Karpas-422 (cell line): ENCODE measurements around the gene SULT1E1. TPM values are rescaled to one million over a fixed set of nuclear protein-coding genes. Genes with fewer than 3 reads are reported as not detected.

ENCODE experiments used
- DNase-seq: peaks from one replicate; pipeline ENCODE4 v3.0.0-alpha.2; 2015
- H2AFZ ChIP-seq: fragments of 200-600 bp; sonication (generic); 2 replicates; pipeline ENCODE4 v1.6.1; 2014; ENCODE audit warnings: antibody characterized with exemption, low read length, mixed read lengths
- H3K27ac ChIP-seq: fragments of 200-600 bp; sonication (generic); 2 replicates; pipeline ENCODE4 v1.5.1; 2014; ENCODE audit warnings: mild to moderate bottlenecking, low read length, moderate library complexity
- H3K27me3 ChIP-seq: fragments of 200-600 bp; sonication (generic); 2 replicates; pipeline ENCODE4 v1.6.1; 2014; ENCODE audit warnings: low read length, mixed read lengths
- H3K36me3 ChIP-seq: fragments of 200-600 bp; sonication (generic); 2 replicates; pipeline ENCODE4 v1.6.1; 2014; ENCODE audit warnings: low read length, mixed read lengths; ENCODE audit not compliant: insufficient read depth
- H3K4me1 ChIP-seq: fragments of 200-600 bp; sonication (generic); 2 replicates; pipeline ENCODE4 v1.6.1; 2014; ENCODE audit warnings: mild to moderate bottlenecking, low read length, mixed read lengths
- H3K4me2 ChIP-seq: fragments of 200-600 bp; sonication (generic); 2 replicates; pipeline ENCODE4 v1.6.1; 2014; ENCODE audit warnings: low read length, low read depth, mild to moderate bottlenecking; ENCODE audit not compliant: poor library complexity, severe bottlenecking
- H3K4me3 ChIP-seq: fragments of 200-600 bp; sonication (generic); 2 replicates; pipeline ENCODE4 v1.5.1; 2014; ENCODE audit warnings: mild to moderate bottlenecking, antibody characterized with exemption, low read length, mixed read lengths
- H3K79me2 ChIP-seq: fragments of 200-600 bp; sonication (generic); 2 replicates; pipeline ENCODE4 v1.6.1; 2014; ENCODE audit warnings: mild to moderate bottlenecking, low read length, mixed read lengths
- H3K9ac ChIP-seq: fragments of 200-600 bp; sonication (generic); 2 replicates; pipeline ENCODE4 v1.6.0; 2014; ENCODE audit warnings: low read length
- H3K9me2 ChIP-seq: fragments of 200-600 bp; sonication (generic), shearing (Covaris generic); replicated peaks from 2 replicates; pipeline ENCODE4 v1.6.0; 2014; ENCODE audit warnings: mild to moderate bottlenecking, low read length, moderate library complexity; ENCODE audit not compliant: insufficient read depth
- H3K9me3 ChIP-seq: fragments of 300-700, 200-600 bp; sonication (generic); 2 replicates; pipeline ENCODE4 v1.6.1; 2014; ENCODE audit warnings: low read length, mixed read lengths
- H4K20me1 ChIP-seq: fragments of 200-600 bp; sonication (generic); 2 replicates; pipeline ENCODE4 v1.6.1; 2014; ENCODE audit warnings: mild to moderate bottlenecking, antibody characterized with exemption, low read length, low read depth; ENCODE audit not compliant: insufficient read depth
- total RNA-seq: library from RNA; depleted of rRNA; stranded (reverse); fragments of >200 nt; shearing (Covaris generic); gene quantifications from 2 replicates; pipeline ENCODE4 v1.2.3, GENCODE V29; 2014; ENCODE audit warnings: low replicate concordance; rRNA removed

The SULT1E1 gene, protein sequence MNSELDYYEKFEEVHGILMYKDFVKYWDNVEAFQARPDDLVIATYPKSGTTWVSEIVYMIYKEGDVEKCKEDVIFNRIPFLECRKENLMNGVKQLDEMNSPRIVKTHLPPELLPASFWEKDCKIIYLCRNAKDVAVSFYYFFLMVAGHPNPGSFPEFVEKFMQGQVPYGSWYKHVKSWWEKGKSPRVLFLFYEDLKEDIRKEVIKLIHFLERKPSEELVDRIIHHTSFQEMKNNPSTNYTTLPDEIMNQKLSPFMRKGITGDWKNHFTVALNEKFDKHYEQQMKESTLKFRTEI
- total RNA-seq, result not detected in 2 replicates

- no peak for DNase-seq
- H3K9me3 ChIP-seq, result no peaks in the 10 kb centered on the region
- H3K9me2 ChIP-seq, result no peaks in the 10 kb centered on the region
- no peaks in the 10 kb centered on the region for H3K36me3 ChIP-seq
- H2AFZ ChIP-seq, result no peak within 1 kb of the TSS
- H3K4me2 ChIP-seq, result no peak within 1 kb of the TSS
- H3K27ac ChIP-seq, result no peak within 1 kb of the TSS
- no peaks in the 10 kb centered on the region for H3K4me1 ChIP-seq
- H3K79me2 ChIP-seq, result no peaks in the 10 kb centered on the region
- H4K20me1 ChIP-seq, result no peaks in the 10 kb centered on the region
- no peak within 1 kb of the TSS for H3K9ac ChIP-seq
- H3K4me3 ChIP-seq, result no peak within 1 kb of the TSS
- H3K27me3 ChIP-seq, result no peaks in the 10 kb centered on the region
Observed at GRCh38 chr4:69860052-69860451, at the start of gene SULT1E1. TSS of gene SULT1E1 (minus strand) at chr4:69860145. CDS start at chr4:69857644, 2,501 bp downstream.

GRCh38 chr4:69909195-69909594 lies 49.2 kb upstream of the SULT1E1 start:
- Histone ChIP-seq H3K36me3 (no peaks in the 10 kb centered on the region), H3K4me2 (no peak overlapping the region), H3K27ac (no peak overlapping the region), H3K4me3 (no peak overlapping the region), H3K9me3 (no peaks in the 10 kb centered on the region), H4K20me1 (no peaks in the 10 kb centered on the region), H2AFZ (no peak overlapping the region), H3K9me2 (no peaks in the 10 kb centered on the region), H3K9ac (no peak overlapping the region), H3K4me1 (no peaks in the 10 kb centered on the region), H3K79me2 (no peaks in the 10 kb centered on the region), H3K27me3 (no peaks in the 10 kb centered on the region)
- DNase-seq, result no peak

DNA sequence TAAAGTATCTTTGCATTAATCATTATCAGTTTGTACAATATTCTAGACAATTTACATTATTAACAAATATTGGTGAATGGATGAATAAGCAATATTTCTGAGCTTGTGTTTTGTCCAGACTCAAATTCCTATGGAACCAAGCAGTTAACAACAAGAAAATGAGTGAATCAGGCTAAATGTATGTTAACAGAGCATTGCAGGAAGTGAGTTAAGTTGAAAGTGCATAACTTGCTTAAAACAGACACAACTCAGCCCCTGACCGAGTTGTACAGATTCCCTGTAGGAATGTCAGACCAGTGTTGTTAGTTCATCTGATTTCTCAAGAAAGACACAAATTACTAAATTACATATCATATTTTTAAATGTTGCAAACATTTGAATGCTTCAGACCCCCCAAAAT lies 47.2 kb upstream of the SULT1E1 start:
- Histone ChIP-seq H3K4me1 (no peaks in the 10 kb centered on the region), H3K36me3 (no peaks in the 10 kb centered on the region), H2AFZ (no peak overlapping the region), H4K20me1 (no peaks in the 10 kb centered on the region), H3K27me3 (no peaks in the 10 kb centered on the region), H3K4me2 (no peak overlapping the region), H3K9me2 (no peaks in the 10 kb centered on the region), H3K79me2 (no peaks in the 10 kb centered on the region), H3K4me3 (no peak overlapping the region), H3K9me3 (no peaks in the 10 kb centered on the region), H3K27ac (no peak overlapping the region), H3K9ac (no peak overlapping the region)
- DNase-seq, result no peak

DNA sequence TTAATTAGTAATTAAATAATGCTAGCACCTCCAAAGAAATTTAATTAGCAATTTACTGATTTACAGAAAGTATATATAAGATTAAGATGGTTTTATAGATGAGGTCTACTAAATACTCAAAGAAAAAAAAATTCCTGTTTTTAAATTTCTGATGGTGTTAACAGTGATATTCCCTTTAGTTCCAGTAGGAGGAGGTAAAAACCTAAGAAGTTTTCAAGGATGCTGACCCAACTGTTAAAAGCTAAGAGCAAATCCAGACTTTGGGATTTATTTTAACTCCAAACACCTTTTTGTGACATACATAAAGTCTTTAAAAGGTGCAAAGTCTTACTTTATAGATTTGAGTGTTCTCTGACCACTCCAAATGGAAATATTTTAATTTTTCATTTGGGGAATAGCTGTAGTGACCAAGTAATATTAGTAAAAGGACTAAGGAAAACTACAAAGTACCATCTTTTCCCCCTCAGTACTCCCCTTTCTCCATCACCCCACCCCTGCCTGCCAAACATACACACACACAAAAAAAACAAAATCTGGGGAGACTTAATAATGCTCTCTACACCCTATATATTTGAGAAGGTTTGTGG lies 36.7 kb upstream of the SULT1E1 start:
- H3K9me3 ChIP-seq, result no peaks in the 10 kb centered on the region
- no peak overlapping the region for H3K9ac ChIP-seq
- no peak overlapping the region for H2AFZ ChIP-seq
- H3K36me3 ChIP-seq, result no peaks in the 10 kb centered on the region
- H4K20me1 ChIP-seq, result no peaks in the 10 kb centered on the region
- H3K4me1 ChIP-seq, result no peaks in the 10 kb centered on the region
- no peaks in the 10 kb centered on the region for H3K9me2 ChIP-seq
- H3K4me3 ChIP-seq, result no peak overlapping the region
- H3K79me2 ChIP-seq, result no peaks in the 10 kb centered on the region
- H3K4me2 ChIP-seq, result no peak overlapping the region
- no peak for DNase-seq
- no peak overlapping the region for H3K27ac ChIP-seq
- H3K27me3 ChIP-seq, result no peaks in the 10 kb centered on the region

DNA sequence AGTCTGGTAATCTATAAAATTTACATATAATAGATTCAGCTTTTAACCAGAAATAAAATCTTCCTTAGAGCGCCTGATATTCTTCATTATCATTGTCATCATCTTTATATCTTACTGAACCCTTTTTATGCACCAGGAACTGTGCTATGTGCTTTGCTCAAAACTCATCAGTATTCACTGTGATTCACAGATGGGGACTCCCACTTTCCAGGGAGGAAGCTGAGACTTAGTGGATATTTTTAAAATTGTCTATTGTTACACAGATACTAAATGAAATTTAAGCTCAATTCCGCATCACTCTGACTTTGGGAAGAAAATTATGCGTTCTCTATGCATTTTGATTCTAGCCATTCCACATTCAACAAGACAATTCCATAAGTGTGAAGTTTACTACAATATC lies 34.8 kb upstream of the SULT1E1 start:
- Histone ChIP-seq H3K79me2 (no peaks in the 10 kb centered on the region), H3K9me3 (no peaks in the 10 kb centered on the region), H3K4me2 (no peak overlapping the region), H4K20me1 (no peaks in the 10 kb centered on the region), H3K4me3 (no peak overlapping the region), H3K9ac (no peak overlapping the region), H3K4me1 (no peaks in the 10 kb centered on the region), H3K27ac (no peak overlapping the region), H2AFZ (no peak overlapping the region), H3K27me3 (no peaks in the 10 kb centered on the region), H3K9me2 (no peaks in the 10 kb centered on the region), H3K36me3 (no peaks in the 10 kb centered on the region)
- no peak for DNase-seq

DNA sequence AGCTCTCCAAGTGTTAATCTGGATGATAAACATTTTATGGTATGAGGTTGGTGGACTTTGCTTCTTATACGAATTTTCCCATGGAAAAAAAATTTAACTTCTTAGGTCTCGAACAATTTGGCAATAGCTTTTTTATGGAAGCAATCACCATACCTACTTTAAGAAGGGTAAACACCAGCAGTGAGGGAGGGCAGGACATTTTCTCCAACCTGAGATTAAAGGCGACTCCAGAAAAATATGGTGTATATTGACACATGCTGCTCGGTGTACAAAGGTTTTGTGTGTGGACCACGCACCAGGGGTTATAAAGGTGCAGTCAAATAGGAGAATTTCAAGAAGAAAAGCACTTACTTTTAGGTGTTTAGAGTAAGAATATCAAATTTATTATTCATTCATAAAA lies 34.2 kb upstream of the SULT1E1 start:
- H3K4me2 ChIP-seq, result no peak overlapping the region

GRCh38 chr4:69888336-69888735 lies 28.4 kb upstream of the SULT1E1 start:
- Histone ChIP-seq H3K9me2 (no peaks in the 10 kb centered on the region), H3K9me3 (no peaks in the 10 kb centered on the region), H3K36me3 (no peaks in the 10 kb centered on the region), H3K9ac (no peak overlapping the region), H3K27ac (no peak overlapping the region), H4K20me1 (no peaks in the 10 kb centered on the region), H3K79me2 (no peaks in the 10 kb centered on the region), H2AFZ (no peak overlapping the region), H3K27me3 (no peaks in the 10 kb centered on the region), H3K4me3 (no peak overlapping the region), H3K4me2 (no peak overlapping the region), H3K4me1 (no peaks in the 10 kb centered on the region)
- no peak for DNase-seq

More for the DNA sequence above, 34.2 kb upstream of the SULT1E1 start:
- no peaks in the 10 kb centered on the region for H4K20me1 ChIP-seq
- H3K27ac ChIP-seq, result no peak overlapping the region
- H2AFZ ChIP-seq, result no peak overlapping the region
- no peaks in the 10 kb centered on the region for H3K9me3 ChIP-seq
- H3K27me3 ChIP-seq, result no peaks in the 10 kb centered on the region
- DNase-seq, result no peak
- H3K4me3 ChIP-seq, result no peak overlapping the region
- no peaks in the 10 kb centered on the region for H3K79me2 ChIP-seq
- no peak overlapping the region for H3K9ac ChIP-seq
- no peaks in the 10 kb centered on the region for H3K36me3 ChIP-seq
- no peaks in the 10 kb centered on the region for H3K4me1 ChIP-seq
- H3K9me2 ChIP-seq, result no peaks in the 10 kb centered on the region

DNA sequence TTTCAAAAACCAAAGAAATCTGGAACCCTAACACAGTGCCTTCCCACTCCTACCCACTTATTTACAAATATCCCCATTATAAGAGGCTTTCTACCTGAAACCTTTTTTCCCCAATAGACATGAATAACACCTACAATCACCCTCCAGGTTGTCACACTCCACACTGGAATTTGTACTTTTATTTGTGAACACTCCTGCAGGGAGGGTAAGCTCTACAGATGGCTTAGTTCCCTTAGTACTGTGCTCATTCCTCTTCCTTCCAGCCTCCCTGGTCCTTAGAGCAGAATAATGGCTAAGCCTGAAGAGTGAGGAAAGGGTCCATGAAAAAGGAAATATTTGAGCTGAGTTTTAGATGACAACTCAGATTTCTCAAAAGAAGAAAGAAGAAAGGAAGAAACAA lies 22.2 kb upstream of the SULT1E1 start:
- H3K9me2 ChIP-seq, result no peaks in the 10 kb centered on the region
- no peaks in the 10 kb centered on the region for H3K9me3 ChIP-seq
- H4K20me1 ChIP-seq, result no peaks in the 10 kb centered on the region
- no peak overlapping the region for H2AFZ ChIP-seq
- no peak overlapping the region for H3K9ac ChIP-seq
- DNase-seq, result no peak
- no peaks in the 10 kb centered on the region for H3K4me1 ChIP-seq
- H3K27me3 ChIP-seq, result no peaks in the 10 kb centered on the region
- H3K36me3 ChIP-seq, result no peaks in the 10 kb centered on the region
- H3K4me3 ChIP-seq, result no peak overlapping the region
- H3K79me2 ChIP-seq, result no peaks in the 10 kb centered on the region
- H3K4me2 ChIP-seq, result no peak overlapping the region
- no peak overlapping the region for H3K27ac ChIP-seq
